Parathyroid adenoma (tissue), 2 donors: ENCODE data around the gene WNT7B.

Experiments used
- H2AFZ ChIP-seq: fragments of 300-600 bp; sonication (generic); one replicate; pipeline ENCODE4 v1.7.0; 2017; ENCODE audit warnings: antibody characterized with exemption, mild to moderate bottlenecking
- H3K27ac ChIP-seq: fragments of 300-600 bp; sonication (generic); one replicate; pipeline ENCODE4 v1.7.0; 2017
- H3K27me3 ChIP-seq: fragments of 300-600 bp; sonication (generic); one replicate; pipeline ENCODE4 v1.7.0; 2017; ENCODE audit warnings: low read length; ENCODE audit not compliant: control insufficient read depth, insufficient read depth
- H3K36me3 ChIP-seq: fragments of 300-600 bp; sonication (generic); one replicate; pipeline ENCODE4 v1.7.0; 2017; ENCODE audit warnings: low read length; ENCODE audit not compliant: control insufficient read depth, insufficient read depth
- H3K4me1 ChIP-seq: fragments of 300-600 bp; sonication (generic); one replicate; pipeline ENCODE4 v1.7.0; 2017; ENCODE audit warnings: control low read depth
- H3K4me2 ChIP-seq: fragments of 300-600 bp; sonication (generic); one replicate; pipeline ENCODE4 v1.7.0; 2017; ENCODE audit warnings: low read length
- H3K4me3 ChIP-seq: fragments of 300-600 bp; sonication (generic); one replicate; pipeline ENCODE4 v1.7.0; 2017; ENCODE audit warnings: low read depth, low read length
- H3K79me2 ChIP-seq: fragments of 300-600 bp; sonication (generic); one replicate; pipeline ENCODE4 v1.7.0; 2017; ENCODE audit warnings: control low read depth
- H3K9ac ChIP-seq: fragments of 300-600 bp; sonication (generic); one replicate; pipeline ENCODE4 v1.7.0; 2017; ENCODE audit warnings: mild to moderate bottlenecking
- H3K9me3 ChIP-seq: fragments of 300-600 bp; sonication (generic); one replicate; pipeline ENCODE4 v1.7.0; 2017; ENCODE audit warnings: low read length; ENCODE audit not compliant: control insufficient read depth
- TF ChIP-seq, protein P1 (sequence below): fragments of 300-600 bp; sonication (generic); IDR thresholded peaks from one replicate; pipeline ENCODE4 v1.7.0; 2017; ENCODE audit warnings: antibody characterized with exemption, mild to moderate bottlenecking
- donor health status: primary hyperparathyroidism.

WNT7B gene

DNA sequence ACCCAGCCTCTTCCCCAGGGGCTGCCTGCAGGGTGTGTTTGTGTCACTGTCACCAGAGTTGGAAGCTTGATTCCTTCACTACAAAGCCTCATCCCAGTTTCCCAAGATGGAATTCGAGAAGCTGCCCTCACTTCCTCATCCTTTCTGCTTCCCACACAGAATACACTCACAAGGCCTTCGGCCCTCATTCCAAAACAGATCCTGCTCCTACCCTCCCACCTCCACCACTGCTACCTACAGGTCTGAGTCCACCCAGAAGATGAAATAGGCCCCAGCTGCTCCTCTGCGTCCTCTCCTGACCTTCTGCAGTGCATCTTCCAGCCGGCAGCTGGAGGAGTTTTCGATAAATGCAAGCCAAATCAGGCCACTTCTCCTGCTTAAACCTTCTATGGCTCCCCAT, 6.8 kb upstream of the WNT7B start:
- TF ChIP-seq, protein P1, sequence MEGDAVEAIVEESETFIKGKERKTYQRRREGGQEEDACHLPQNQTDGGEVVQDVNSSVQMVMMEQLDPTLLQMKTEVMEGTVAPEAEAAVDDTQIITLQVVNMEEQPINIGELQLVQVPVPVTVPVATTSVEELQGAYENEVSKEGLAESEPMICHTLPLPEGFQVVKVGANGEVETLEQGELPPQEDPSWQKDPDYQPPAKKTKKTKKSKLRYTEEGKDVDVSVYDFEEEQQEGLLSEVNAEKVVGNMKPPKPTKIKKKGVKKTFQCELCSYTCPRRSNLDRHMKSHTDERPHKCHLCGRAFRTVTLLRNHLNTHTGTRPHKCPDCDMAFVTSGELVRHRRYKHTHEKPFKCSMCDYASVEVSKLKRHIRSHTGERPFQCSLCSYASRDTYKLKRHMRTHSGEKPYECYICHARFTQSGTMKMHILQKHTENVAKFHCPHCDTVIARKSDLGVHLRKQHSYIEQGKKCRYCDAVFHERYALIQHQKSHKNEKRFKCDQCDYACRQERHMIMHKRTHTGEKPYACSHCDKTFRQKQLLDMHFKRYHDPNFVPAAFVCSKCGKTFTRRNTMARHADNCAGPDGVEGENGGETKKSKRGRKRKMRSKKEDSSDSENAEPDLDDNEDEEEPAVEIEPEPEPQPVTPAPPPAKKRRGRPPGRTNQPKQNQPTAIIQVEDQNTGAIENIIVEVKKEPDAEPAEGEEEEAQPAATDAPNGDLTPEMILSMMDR = no peak
- no peaks in the 10 kb centered on the region for H3K79me2 ChIP-seq

DNA sequence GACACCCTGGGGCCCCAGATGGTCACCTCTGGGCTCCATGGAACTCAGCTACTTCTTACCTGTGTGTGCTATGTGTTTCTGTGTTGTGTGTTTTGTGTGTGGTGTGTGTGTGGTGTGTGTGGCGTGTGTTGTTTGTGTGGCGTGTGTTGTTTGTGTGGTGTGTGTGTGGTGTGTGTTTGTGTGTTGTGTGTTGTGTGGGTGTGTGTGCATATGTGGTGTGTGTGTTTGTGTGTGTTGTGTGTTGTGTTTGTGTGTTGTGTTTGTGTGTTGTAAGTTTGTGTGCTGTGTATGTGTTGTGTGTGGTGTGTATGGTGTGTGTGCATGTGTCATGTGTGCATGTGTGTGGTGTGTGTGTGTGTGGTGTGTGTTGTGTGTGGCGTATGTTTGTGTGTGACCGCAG, 3.8 kb upstream of the WNT7B start:
- Histone ChIP-seq H3K27ac (no peak overlapping the region), H3K79me2 (no peaks in the 10 kb centered on the region), H3K36me3 (no peaks in the 10 kb centered on the region), H3K9me3 (no peaks in the 10 kb centered on the region), H3K9ac (no peak overlapping the region), H3K4me2 (no peak overlapping the region), H3K4me3 (no peak overlapping the region), H2AFZ (no peak overlapping the region), H3K27me3 (no peaks in the 10 kb centered on the region), H3K4me1 (no peaks in the 10 kb centered on the region)
- TF ChIP-seq, protein P1 = no peak

More for the DNA sequence above, 6.8 kb upstream of the WNT7B start:
- Histone ChIP-seq H3K4me2 (no peak overlapping the region), H3K36me3 (no peaks in the 10 kb centered on the region), H3K27ac (no peak overlapping the region), H3K9me3 (no peaks in the 10 kb centered on the region), H3K27me3 (no peaks in the 10 kb centered on the region), H3K4me3 (no peak overlapping the region), H3K4me1 (no peaks in the 10 kb centered on the region), H3K9ac (no peak overlapping the region), H2AFZ (no peak overlapping the region)

DNA sequence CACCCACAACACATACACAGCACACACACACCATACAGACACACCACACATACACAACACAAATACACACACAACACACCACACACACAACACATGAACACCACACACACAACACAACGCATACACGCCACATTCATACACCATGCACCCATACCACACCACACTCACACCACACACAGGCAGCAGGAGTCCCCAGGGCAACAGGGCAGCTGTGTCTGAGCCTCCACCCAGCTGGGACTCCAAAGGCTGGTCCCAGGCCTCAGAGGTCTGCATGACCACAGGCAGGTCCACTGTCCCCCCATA, 3.3 kb upstream of the WNT7B start:
- no peaks in the 10 kb centered on the region for H3K9me3 ChIP-seq
- H3K79me2 ChIP-seq = no peaks in the 10 kb centered on the region
- no peaks in the 10 kb centered on the region for H3K4me1 ChIP-seq
- H3K9ac ChIP-seq = no peak overlapping the region
- H3K27ac ChIP-seq = no peak overlapping the region
- no peak overlapping the region for H2AFZ ChIP-seq
- H3K36me3 ChIP-seq = no peaks in the 10 kb centered on the region
- no peak overlapping the region for H3K4me2 ChIP-seq
- TF ChIP-seq, protein P1 = no peak
- H3K27me3 ChIP-seq = no peaks in the 10 kb centered on the region
- no peak overlapping the region for H3K4me3 ChIP-seq

DNA sequence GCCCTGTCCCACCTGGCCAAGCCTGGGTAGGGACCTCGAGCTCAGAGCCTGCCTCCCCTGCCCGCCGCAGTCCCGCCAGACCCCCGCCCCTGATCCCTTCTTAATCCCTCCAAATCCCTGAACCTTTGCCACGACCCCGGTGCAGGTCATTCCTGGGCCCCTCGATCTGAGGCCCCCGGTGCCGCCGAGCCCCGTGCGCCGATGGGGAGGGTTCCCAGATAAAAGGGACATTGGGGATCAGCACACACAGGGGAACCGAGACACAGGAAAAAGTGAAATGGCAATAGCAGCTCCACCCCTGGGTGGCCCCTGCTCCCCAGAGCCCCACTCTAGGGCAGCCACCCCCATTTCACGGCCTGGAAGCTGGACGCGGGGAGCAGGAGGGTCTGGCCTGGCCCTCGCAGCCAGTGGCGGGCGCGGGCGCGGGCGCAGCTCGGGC, 1.3 kb upstream of the WNT7B start:
- Histone ChIP-seq H3K4me3 (no peak overlapping the region), H3K79me2 (no peaks in the 10 kb centered on the region), H3K36me3 (no peaks in the 10 kb centered on the region), H3K27ac (no peak overlapping the region), H3K4me1 (no peaks in the 10 kb centered on the region), H3K9ac (no peak overlapping the region), H3K27me3 (no peaks in the 10 kb centered on the region), H3K4me2 (peak overlapping the region; percentile 69), H3K9me3 (no peaks in the 10 kb centered on the region), H2AFZ (no peak overlapping the region)
- TF ChIP-seq, protein P1 = no peak

DNA sequence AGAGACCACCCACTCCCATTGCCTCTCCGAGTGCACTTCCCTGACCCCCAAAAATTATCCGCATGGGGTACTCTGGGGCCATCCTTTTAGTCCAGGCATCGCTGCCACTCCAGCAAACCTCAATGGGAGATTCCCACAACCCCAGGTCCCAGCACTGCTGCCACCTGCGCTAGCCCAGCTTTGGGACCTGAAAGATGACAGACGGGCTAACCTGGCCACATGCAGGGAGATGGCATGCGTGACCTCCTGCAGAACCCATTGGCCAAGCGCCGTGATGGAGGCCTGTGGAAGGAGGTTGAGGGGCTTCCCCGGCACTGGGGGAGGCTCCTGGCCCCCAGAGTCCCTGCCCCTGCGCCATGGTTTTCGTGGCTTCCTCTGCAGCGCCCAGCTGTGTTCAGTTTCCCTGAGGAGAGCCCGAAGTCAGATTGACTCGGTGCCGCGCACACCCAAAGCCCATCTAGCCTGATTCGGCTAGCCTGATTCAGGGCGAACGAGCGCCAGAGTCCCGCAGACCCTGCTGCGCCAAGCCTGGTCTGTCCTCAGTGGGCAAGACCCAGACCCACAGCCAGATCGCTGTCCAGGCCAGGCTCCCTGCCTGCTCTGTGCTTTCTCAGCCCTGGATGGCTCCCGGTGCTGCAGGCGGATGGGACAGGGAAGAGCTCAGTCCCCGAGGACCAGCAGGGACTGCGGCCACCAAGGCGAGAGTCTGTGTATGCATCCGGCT, 751 bp upstream of the WNT7B start:
- no peak overlapping the region for H3K4me3 ChIP-seq
- no peaks in the 10 kb centered on the region for H3K79me2 ChIP-seq
- H3K27me3 ChIP-seq = no peaks in the 10 kb centered on the region
- H3K9ac ChIP-seq = no peak overlapping the region
- no peaks in the 10 kb centered on the region for H3K4me1 ChIP-seq
- no peaks in the 10 kb centered on the region for H3K36me3 ChIP-seq
- H2AFZ ChIP-seq = no peak overlapping the region
- H3K4me2 ChIP-seq = no peak overlapping the region
- TF ChIP-seq, protein P1 = no peak
- H3K9me3 ChIP-seq = no peaks in the 10 kb centered on the region
- H3K27ac ChIP-seq = no peak overlapping the region
